ENCODE data around the gene AMZ1. TPM values are rescaled to one million over a fixed set of nuclear protein-coding genes. Genes with fewer than 3 reads are reported as not detected.

AMZ1 gene
- total and polyA plus RNA-seq, 7 experiments from 2014 or later, result 0.07 to 2.4 (median 0.43) TPM

- no peak overlapping the region for H3K27ac ChIP-seq (ENCODE audit: low read depth, low read length)
- peaks cover 17% of the 10 kb centered on the region in 2 donors for H3K4me1 ChIP-seq (ENCODE audit: control insufficient read depth in 2 of 2, insufficient read depth in 2 of 2, low read length in 2 of 2)
- no peak for DNase-seq
- Mint-ChIP-seq H3K27me3 (no peaks in the 10 kb centered on the region), H3K9me3 (no peaks in the 10 kb centered on the region), H3K36me3 (no peaks in the 10 kb centered on the region), H3K4me1 (peaks cover 10 to 21% (median 17%) of the 10 kb centered on the region in 7 donors), H3K27ac (no peak overlapping the region), H3K4me3 (no peak overlapping the region)
- intact Hi-C loops (cut with micrococcal nuclease), result no loop called here
- H3K4me3 ChIP-seq (ENCODE audit: low read length), result no peak overlapping the region
- H3K9me3 ChIP-seq (ENCODE audit: control insufficient read depth in 2 of 3, low read length in 3 of 3), result no peaks in the 10 kb centered on the region
- no peaks in the 10 kb centered on the region for H3K27me3 ChIP-seq (ENCODE audit: control insufficient read depth in 2 of 2, insufficient read depth in 2 of 2, low read length in 2 of 2)
- ChIA-PET CTCF (interaction anchor here (0.7 kb wide), 1 partner anchor 84 kb away, joined by 3 read pairs; no protein-coding TSS in a partner anchor), POLR2A (no interaction called here)
- no peaks in the 10 kb centered on the region for H3K36me3 ChIP-seq (ENCODE audit: control insufficient read depth in 2 of 3, insufficient read depth in 3 of 3, low read length in 3 of 3)
- ATAC-seq, result peak; percentile 30
These were observed 46.3 kb upstream of the AMZ1 start for GRCh38 chr7:2641406-2642393.

DNA sequence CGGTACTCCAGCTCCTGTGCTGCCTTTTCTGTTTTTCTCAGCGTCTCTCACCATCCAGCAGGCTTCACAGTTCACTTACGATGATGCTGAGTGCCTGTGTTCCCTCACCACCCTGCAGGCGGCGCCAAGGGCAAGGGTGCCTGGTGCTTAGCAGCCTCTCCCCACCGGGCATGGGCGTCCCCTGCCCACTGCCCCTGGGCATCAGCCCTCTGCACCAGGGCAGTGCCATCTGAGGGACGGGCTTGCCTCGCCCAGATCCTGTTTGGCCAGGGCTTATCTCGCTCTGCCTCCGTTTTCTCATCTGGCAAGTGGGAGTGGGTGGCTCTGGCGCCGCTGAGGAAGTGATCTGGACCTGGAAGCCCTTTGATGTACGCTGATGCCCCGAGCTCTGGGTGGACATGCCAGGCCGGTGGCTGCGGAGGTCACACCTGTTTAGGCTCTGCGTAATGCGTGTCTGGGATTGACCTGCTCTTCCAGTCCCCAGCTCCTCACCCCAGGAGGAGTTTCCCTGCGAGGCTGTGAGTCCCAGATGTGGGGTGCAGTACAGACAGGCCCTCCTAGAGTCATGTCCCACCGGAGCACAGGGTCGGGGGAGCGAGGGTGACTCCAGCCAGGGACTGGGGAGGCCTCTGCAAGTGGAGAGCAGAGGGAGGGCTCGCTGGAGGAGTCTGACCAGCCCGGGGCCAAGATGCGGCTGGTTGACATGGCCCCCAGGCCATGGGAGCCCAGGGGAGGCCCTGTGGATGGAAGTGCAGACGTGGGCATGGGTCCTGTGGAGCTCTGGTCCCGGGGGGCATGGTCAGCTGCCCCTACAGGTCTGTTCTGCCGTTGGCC, 44.4 kb upstream of the AMZ1 start:
- H3K4me3 Mint-ChIP-seq, result peak overlapping the region in 1 of 10 donors; percentile 50
- Histone ChIP-seq H3K36me3 (ENCODE audit: control insufficient read depth in 2 of 3, insufficient read depth in 3 of 3, low read length in 3 of 3) (peaks cover 0 to 12% (median 0%) of the 10 kb centered on the region in 3 experiments), H3K27ac (ENCODE audit: low read depth, low read length) (no peak overlapping the region), H3K4me1 (ENCODE audit: control insufficient read depth in 2 of 2, insufficient read depth in 2 of 2, low read length in 2 of 2) (peaks cover 17% of the 10 kb centered on the region in 2 donors), H3K9me3 (ENCODE audit: control insufficient read depth in 2 of 3, low read length in 3 of 3) (no peaks in the 10 kb centered on the region), H3K4me3 (ENCODE audit: low read length) (no peak overlapping the region), H3K27me3 (ENCODE audit: control insufficient read depth in 2 of 2, insufficient read depth in 2 of 2, low read length in 2 of 2) (no peaks in the 10 kb centered on the region)
- no peak for DNase-seq
- POLR2A ChIA-PET, result no interaction called here
- no peaks in the 10 kb centered on the region for H3K9me3 Mint-ChIP-seq
- peaks cover 10 to 21% (median 17%) of the 10 kb centered on the region in 7 donors for H3K4me1 Mint-ChIP-seq
- no peak for ATAC-seq
- intact Hi-C loops (cut with micrococcal nuclease), result no loop called here
- H3K27me3 Mint-ChIP-seq, result no peaks in the 10 kb centered on the region
- no peak overlapping the region for H3K27ac Mint-ChIP-seq
- CTCF ChIA-PET, result no interaction called here
- no peaks in the 10 kb centered on the region for H3K36me3 Mint-ChIP-seq

DNA sequence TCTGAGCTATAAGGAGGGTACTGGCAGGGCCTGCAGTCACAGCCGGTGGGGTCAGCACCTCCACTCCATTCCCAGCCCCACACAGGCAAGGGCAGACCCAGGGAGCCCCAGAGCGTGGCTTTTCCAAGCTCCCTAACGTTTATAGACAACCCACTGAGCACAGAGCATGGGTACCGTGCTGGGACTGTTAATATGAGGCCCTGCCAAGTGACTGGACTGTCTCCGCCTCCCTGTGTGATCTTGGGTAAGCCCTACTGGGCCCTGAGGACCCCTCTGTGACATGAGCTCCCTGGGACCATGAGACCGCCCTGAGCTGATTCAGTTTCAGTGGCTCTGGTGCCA, 43.8 kb upstream of the AMZ1 start:
- H3K9me3 Mint-ChIP-seq, result no peaks in the 10 kb centered on the region

GRCh38 chr7:2644562-2645273, 43.3 kb upstream of the AMZ1 start:
- ChIA-PET POLR2A (no interaction called here), CTCF (no interaction called here)
- Mint-ChIP-seq H3K27me3 (no peaks in the 10 kb centered on the region), H3K9me3 (no peaks in the 10 kb centered on the region), H3K27ac (peak overlapping the region in 7 of 9 donors; percentile 36 to 83 (median 72)), H3K4me3 (peak overlapping the region; percentile 67 to 81 (median 74)), H3K4me1 (peaks cover 10 to 21% (median 17%) of the 10 kb centered on the region in 7 donors), H3K36me3 (no peaks in the 10 kb centered on the region)
- H3K27me3 ChIP-seq (ENCODE audit: control insufficient read depth in 2 of 2, insufficient read depth in 2 of 2, low read length in 2 of 2), result no peaks in the 10 kb centered on the region
- no peak overlapping the region for H3K27ac ChIP-seq (ENCODE audit: low read depth, low read length)
- intact Hi-C loops (cut with micrococcal nuclease), result no loop called here
- DNase-seq (peak in 1 of 9 donors; percentile 23), ATAC-seq (peak; percentile 21)
- H3K9me3 ChIP-seq (ENCODE audit: control insufficient read depth in 2 of 3, low read length in 3 of 3), result no peaks in the 10 kb centered on the region
- peaks cover 17% of the 10 kb centered on the region in 2 donors for H3K4me1 ChIP-seq (ENCODE audit: control insufficient read depth in 2 of 2, insufficient read depth in 2 of 2, low read length in 2 of 2)
- peak overlapping the region; percentile 32 for H3K4me3 ChIP-seq (ENCODE audit: low read length)
- peaks cover 0 to 16% (median 0%) of the 10 kb centered on the region in 3 experiments for H3K36me3 ChIP-seq (ENCODE audit: control insufficient read depth in 2 of 3, insufficient read depth in 3 of 3, low read length in 3 of 3)

More for the DNA sequence above, 43.8 kb upstream of the AMZ1 start:
- Histone ChIP-seq H3K27ac (ENCODE audit: low read depth, low read length) (no peak overlapping the region), H3K27me3 (ENCODE audit: control insufficient read depth in 2 of 2, insufficient read depth in 2 of 2, low read length in 2 of 2) (no peaks in the 10 kb centered on the region), H3K4me3 (ENCODE audit: low read length) (no peak overlapping the region), H3K4me1 (ENCODE audit: control insufficient read depth in 2 of 2, insufficient read depth in 2 of 2, low read length in 2 of 2) (peaks cover 17% of the 10 kb centered on the region in 2 donors), H3K36me3 (ENCODE audit: control insufficient read depth in 2 of 3, insufficient read depth in 3 of 3, low read length in 3 of 3) (peaks cover 0 to 13% (median 0%) of the 10 kb centered on the region in 3 experiments), H3K9me3 (ENCODE audit: control insufficient read depth in 2 of 3, low read length in 3 of 3) (no peaks in the 10 kb centered on the region)
- intact Hi-C loops (cut with micrococcal nuclease), result no loop called here
- ChIA-PET POLR2A (no interaction called here), CTCF (no interaction called here)
- Mint-ChIP-seq H3K27me3 (no peaks in the 10 kb centered on the region), H3K27ac (peak overlapping the region in 1 of 9 donors; percentile 46), H3K4me1 (peaks cover 10 to 21% (median 17%) of the 10 kb centered on the region in 7 donors), H3K4me3 (peak overlapping the region in 2 of 10 donors; percentile 79 to 80), H3K36me3 (no peaks in the 10 kb centered on the region)
- ATAC-seq (no peak), DNase-seq (no peak)

DNA sequence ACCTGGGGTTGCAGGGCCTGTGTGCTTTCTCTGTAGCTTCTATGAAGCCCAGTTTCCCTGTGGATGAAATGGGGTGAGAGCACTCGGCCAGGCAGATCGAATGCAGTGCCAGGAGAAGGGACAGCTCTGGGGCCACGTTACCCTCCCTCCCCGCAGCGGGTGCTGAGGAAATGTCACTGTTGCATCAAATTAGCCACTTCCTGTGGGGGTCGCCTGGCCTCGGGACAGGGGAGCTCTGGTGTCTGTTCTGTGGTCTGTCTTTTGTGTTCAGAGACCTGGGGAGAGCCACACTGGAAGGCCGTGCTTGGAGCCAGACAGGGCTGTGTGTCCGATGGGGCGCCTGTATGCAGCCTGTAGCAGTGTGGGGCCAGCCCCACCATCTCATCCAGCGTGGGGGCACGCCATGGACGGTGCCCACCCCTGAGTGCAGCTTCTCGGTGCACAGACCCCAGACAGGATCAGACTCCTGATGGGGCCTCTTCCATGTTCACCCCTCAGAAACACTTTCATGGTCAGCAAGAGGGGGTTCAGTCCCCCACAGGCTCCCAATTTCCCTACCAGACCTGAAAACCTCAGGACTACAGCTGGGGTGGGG, 42.6 kb upstream of the AMZ1 start:
- Mint-ChIP-seq H3K27me3 (no peaks in the 10 kb centered on the region), H3K27ac (peak overlapping the region in 8 of 9 donors; percentile 36 to 83 (median 71)), H3K36me3 (no peaks in the 10 kb centered on the region), H3K4me3 (peak overlapping the region; percentile 67 to 81 (median 74)), H3K9me3 (no peaks in the 10 kb centered on the region), H3K4me1 (peaks cover 10 to 21% (median 17%) of the 10 kb centered on the region in 7 donors)
- Histone ChIP-seq H3K4me1 (ENCODE audit: control insufficient read depth in 2 of 2, insufficient read depth in 2 of 2, low read length in 2 of 2) (peaks cover 17% of the 10 kb centered on the region in 2 donors), H3K4me3 (ENCODE audit: low read length) (peak overlapping the region; percentile 32), H3K27ac (ENCODE audit: low read depth, low read length) (no peak overlapping the region), H3K9me3 (ENCODE audit: control insufficient read depth in 2 of 3, low read length in 3 of 3) (no peaks in the 10 kb centered on the region), H3K27me3 (ENCODE audit: control insufficient read depth in 2 of 2, insufficient read depth in 2 of 2, low read length in 2 of 2) (no peaks in the 10 kb centered on the region), H3K36me3 (ENCODE audit: control insufficient read depth in 2 of 3, insufficient read depth in 3 of 3, low read length in 3 of 3) (peaks cover 0 to 19% (median 0%) of the 10 kb centered on the region in 3 experiments)
- POLR2A ChIA-PET, result no interaction called here
- ATAC-seq (peak; percentile 53), DNase-seq (peak in 5 of 9 donors; percentile 20 to 30 (median 27))
- CTCF ChIA-PET, result no interaction called here
- intact Hi-C loops (cut with micrococcal nuclease), result no loop called here

GRCh38 chr7:2646336-2646679, 41.7 kb upstream of the AMZ1 start:
- H3K4me3 Mint-ChIP-seq, result peak overlapping the region in 1 of 10 donors; percentile 79
- H3K4me1 ChIP-seq (ENCODE audit: control insufficient read depth in 2 of 2, insufficient read depth in 2 of 2, low read length in 2 of 2), result peaks cover 17% of the 10 kb centered on the region in 2 donors
- no peaks in the 10 kb centered on the region for H3K36me3 Mint-ChIP-seq
- DNase-seq, result no peak
- peaks cover 10 to 23% (median 17%) of the 10 kb centered on the region in 7 donors for H3K4me1 Mint-ChIP-seq
- no peak for ATAC-seq
- no peaks in the 10 kb centered on the region for H3K9me3 ChIP-seq (ENCODE audit: control insufficient read depth in 2 of 3, low read length in 3 of 3)
- ChIA-PET CTCF (no interaction called here), POLR2A (no interaction called here)
- H3K27ac Mint-ChIP-seq, result no peak overlapping the region
- no peak overlapping the region for H3K4me3 ChIP-seq (ENCODE audit: low read length)
- H3K36me3 ChIP-seq (ENCODE audit: control insufficient read depth in 2 of 3, insufficient read depth in 3 of 3, low read length in 3 of 3), result peaks cover 0 to 19% (median 0%) of the 10 kb centered on the region in 3 experiments
- H3K9me3 Mint-ChIP-seq, result no peaks in the 10 kb centered on the region
- H3K27ac ChIP-seq (ENCODE audit: low read depth, low read length), result no peak overlapping the region
- H3K27me3 ChIP-seq (ENCODE audit: control insufficient read depth in 2 of 2, insufficient read depth in 2 of 2, low read length in 2 of 2), result no peaks in the 10 kb centered on the region
- intact Hi-C loops (cut with micrococcal nuclease), result no loop called here
- no peaks in the 10 kb centered on the region for H3K27me3 Mint-ChIP-seq
